Measurements from ENCODE around the gene ITPK1.

ITPK1 gene

GRCh38 chr14:93017301-93017797 is 98.4 kb downstream of the ITPK1 start:
- no peak for TF ChIP-seq CTCF (conservative IDR thresholded peaks at IDR 0.05; ENCODE audit: low read depth, low read length)
- Histone ChIP-seq H3K36me3 (ENCODE audit: insufficient read depth) (no peaks in the 10 kb centered on the region), H3K4me3 (IDR thresholded peaks at IDR 0.05; ENCODE audit: insufficient read depth, low read depth, low read length) (no peak overlapping the region), H3K9ac (no peak overlapping the region), H3K4me2 (no peak overlapping the region), H3K79me2 (ENCODE audit: insufficient read depth, low read depth) (no peaks in the 10 kb centered on the region), H3K27me3 (ENCODE audit: insufficient read depth, low read depth) (no peaks in the 10 kb centered on the region), H3K27ac (no peak overlapping the region), H3K4me1 (ENCODE audit: low read depth, poor library complexity, severe bottlenecking) (peaks cover 33% of the 10 kb centered on the region), H2AFZ (ENCODE audit: low read depth) (no peak overlapping the region), H4K20me1 (ENCODE audit: insufficient read depth) (no peaks in the 10 kb centered on the region)

DNA sequence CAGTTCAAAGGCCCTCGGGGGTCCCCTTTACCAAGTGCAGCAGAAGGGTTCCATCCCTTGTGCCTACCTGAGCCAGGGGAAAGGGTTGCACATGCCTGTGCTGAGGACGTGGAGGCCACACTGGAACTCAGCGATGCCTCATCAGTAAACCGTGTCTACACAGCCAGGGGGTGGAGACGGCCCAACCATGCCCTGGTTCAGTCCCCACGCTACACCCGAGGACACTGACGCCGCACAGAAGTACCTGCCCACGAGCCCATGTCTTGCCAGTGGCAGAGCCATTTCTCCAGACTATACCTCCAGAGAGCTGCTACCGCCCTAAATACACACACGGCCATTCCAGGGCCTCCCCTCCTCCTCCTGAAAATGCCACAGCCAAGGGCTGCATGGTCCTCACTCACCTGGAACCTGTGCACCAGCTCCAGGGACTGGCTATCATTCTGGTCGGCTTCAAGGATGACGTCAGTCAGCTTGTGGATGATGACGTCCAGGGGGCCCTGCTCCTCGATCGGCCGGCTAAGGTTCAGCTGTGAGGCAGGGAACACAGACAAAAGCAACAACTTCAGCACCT is 99.4 kb downstream of the ITPK1 start:
- Histone ChIP-seq H3K9ac (no peak overlapping the region), H4K20me1 (ENCODE audit: insufficient read depth) (no peaks in the 10 kb centered on the region), H3K4me2 (no peak overlapping the region), H3K4me1 (ENCODE audit: low read depth, poor library complexity, severe bottlenecking) (peaks cover 38% of the 10 kb centered on the region), H3K4me3 (IDR thresholded peaks at IDR 0.05; ENCODE audit: insufficient read depth, low read depth, low read length) (no peak overlapping the region), H3K27me3 (ENCODE audit: insufficient read depth, low read depth) (no peaks in the 10 kb centered on the region), H2AFZ (ENCODE audit: low read depth) (no peak overlapping the region), H3K27ac (no peak overlapping the region), H3K36me3 (ENCODE audit: insufficient read depth) (no peaks in the 10 kb centered on the region), H3K79me2 (ENCODE audit: insufficient read depth, low read depth) (no peaks in the 10 kb centered on the region)
- no peak for TF ChIP-seq CTCF (conservative IDR thresholded peaks at IDR 0.05; ENCODE audit: low read depth, low read length)

GRCh38 chr14:93015505-93015904 is 100.2 kb downstream of the ITPK1 start:
- H3K4me2 ChIP-seq: no peak overlapping the region
- H3K4me3 ChIP-seq (IDR thresholded peaks at IDR 0.05; ENCODE audit: insufficient read depth, low read depth, low read length): no peak overlapping the region
- no peaks in the 10 kb centered on the region for H3K79me2 ChIP-seq (ENCODE audit: insufficient read depth, low read depth)
- no peaks in the 10 kb centered on the region for H4K20me1 ChIP-seq (ENCODE audit: insufficient read depth)
- H3K9ac ChIP-seq: no peak overlapping the region
- no peaks in the 10 kb centered on the region for H3K36me3 ChIP-seq (ENCODE audit: insufficient read depth)
- peaks cover 38% of the 10 kb centered on the region for H3K4me1 ChIP-seq (ENCODE audit: low read depth, poor library complexity, severe bottlenecking)
- H2AFZ ChIP-seq (ENCODE audit: low read depth): no peak overlapping the region
- H3K27ac ChIP-seq: no peak overlapping the region
- H3K27me3 ChIP-seq (ENCODE audit: insufficient read depth, low read depth): no peaks in the 10 kb centered on the region
- TF ChIP-seq CTCF (conservative IDR thresholded peaks at IDR 0.05; ENCODE audit: low read depth, low read length): no peak

- no peaks in the 10 kb centered on the region for H3K79me2 ChIP-seq (ENCODE audit: insufficient read depth, low read depth)
- H3K9ac ChIP-seq: no peak overlapping the region; the same call in 1 of the 2 replicates
- TF ChIP-seq CTCF (conservative IDR thresholded peaks at IDR 0.05; ENCODE audit: low read depth, low read length): no peak
- H3K4me1 ChIP-seq (ENCODE audit: low read depth, poor library complexity, severe bottlenecking): peaks cover 38% of the 10 kb centered on the region
- no peaks in the 10 kb centered on the region for H4K20me1 ChIP-seq (ENCODE audit: insufficient read depth)
- H3K4me2 ChIP-seq: peak overlapping the region; percentile 84; the same call in 1 of the 2 replicates
- H3K36me3 ChIP-seq (ENCODE audit: insufficient read depth): no peaks in the 10 kb centered on the region
- no peak overlapping the region for H2AFZ ChIP-seq (ENCODE audit: low read depth)
- peak overlapping the region; percentile 78; the same call in 1 of the 2 replicates for H3K27ac ChIP-seq
- H3K4me3 ChIP-seq (IDR thresholded peaks at IDR 0.05; ENCODE audit: insufficient read depth, low read depth, low read length): no peak overlapping the region
- H3K27me3 ChIP-seq (ENCODE audit: insufficient read depth, low read depth): no peaks in the 10 kb centered on the region
Observed at GRCh38 chr14:93015064-93015463, 100.7 kb downstream of the ITPK1 start.

Data from KMS-11 (cell line).